Astrocyte of the spinal cord (primary cell): ENCODE data around the gene CFAP210.

ENCODE experiments used
- DNase-seq: peaks from one replicate; pipeline ENCODE4 v3.0.0; 2011; ENCODE audit warnings: low read depth, low spot score
- H3K4me3 ChIP-seq: 2 replicates; pipeline ENCODE4 v1.5.1; 2011; ENCODE audit warnings: low read depth, mild to moderate bottlenecking, low read length, moderate library complexity
- in situ Hi-C: cut with HindIII; loops from 2 replicates; pipeline ENCODE4 v1.10.0; 2017; ENCODE audit warnings: low sequenced_read_pairs
- TF ChIP-seq, protein P1 (sequence below): IDR thresholded peaks from 2 replicates; pipeline ENCODE4 v1.5.1; 2012; ENCODE audit warnings: low read depth, mild to moderate bottlenecking, low read length, inconsistent platforms

CFAP210 gene

DNA sequence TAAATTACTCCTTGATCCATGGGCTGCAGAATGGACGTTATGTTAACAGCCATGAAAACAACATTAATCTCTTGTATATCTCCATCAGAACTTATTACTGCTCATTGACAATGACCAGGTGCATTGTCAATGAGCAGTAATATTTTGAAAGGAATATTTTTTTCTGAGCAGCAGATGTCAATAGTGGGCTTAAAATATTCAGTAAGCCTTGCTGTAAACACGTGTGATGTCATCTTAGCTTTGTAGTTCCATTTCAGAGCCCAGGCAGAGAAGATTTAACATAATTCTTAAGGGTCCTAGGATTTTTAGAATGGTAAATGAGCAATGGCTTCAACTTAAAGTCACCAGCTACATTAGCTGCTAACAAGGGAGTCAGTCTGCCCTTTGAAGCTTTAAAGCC lies 26.6 kb downstream of the CFAP210 start:
- H3K4me3 ChIP-seq = no peak overlapping the region
- in situ Hi-C loops = no loop called here
- DNase-seq = no peak
- TF ChIP-seq, protein P1, sequence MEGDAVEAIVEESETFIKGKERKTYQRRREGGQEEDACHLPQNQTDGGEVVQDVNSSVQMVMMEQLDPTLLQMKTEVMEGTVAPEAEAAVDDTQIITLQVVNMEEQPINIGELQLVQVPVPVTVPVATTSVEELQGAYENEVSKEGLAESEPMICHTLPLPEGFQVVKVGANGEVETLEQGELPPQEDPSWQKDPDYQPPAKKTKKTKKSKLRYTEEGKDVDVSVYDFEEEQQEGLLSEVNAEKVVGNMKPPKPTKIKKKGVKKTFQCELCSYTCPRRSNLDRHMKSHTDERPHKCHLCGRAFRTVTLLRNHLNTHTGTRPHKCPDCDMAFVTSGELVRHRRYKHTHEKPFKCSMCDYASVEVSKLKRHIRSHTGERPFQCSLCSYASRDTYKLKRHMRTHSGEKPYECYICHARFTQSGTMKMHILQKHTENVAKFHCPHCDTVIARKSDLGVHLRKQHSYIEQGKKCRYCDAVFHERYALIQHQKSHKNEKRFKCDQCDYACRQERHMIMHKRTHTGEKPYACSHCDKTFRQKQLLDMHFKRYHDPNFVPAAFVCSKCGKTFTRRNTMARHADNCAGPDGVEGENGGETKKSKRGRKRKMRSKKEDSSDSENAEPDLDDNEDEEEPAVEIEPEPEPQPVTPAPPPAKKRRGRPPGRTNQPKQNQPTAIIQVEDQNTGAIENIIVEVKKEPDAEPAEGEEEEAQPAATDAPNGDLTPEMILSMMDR = no peak

GRCh38 chr2:169664978-169665930 lies 29.0 kb downstream of the CFAP210 start:
- TF ChIP-seq, protein P1 = no peak
- no peak for DNase-seq
- H3K4me3 ChIP-seq = no peak overlapping the region
- in situ Hi-C loops = no loop called here

DNA sequence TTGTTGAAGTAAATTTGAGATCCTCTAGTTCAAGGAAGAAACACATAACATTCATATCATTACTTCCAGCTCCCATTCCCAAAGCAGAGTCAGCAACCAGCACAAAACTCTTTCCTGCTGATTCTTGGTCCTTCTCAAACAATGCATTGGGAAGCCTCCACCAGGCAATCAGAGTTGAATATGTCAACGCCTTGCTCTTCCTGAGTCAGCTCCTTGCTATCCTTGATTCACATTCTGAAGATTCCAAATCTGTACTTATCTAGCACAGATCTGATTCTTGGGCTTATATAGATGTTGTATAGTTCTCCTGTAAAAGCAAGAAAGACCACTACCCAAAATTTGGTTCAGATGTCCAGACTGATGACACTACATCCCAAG lies 29.6 kb downstream of the CFAP210 start:
- in situ Hi-C loops = no loop called here
- TF ChIP-seq, protein P1 = no peak
- no peak for DNase-seq
- no peak overlapping the region for H3K4me3 ChIP-seq

- in situ Hi-C loops = no loop called here
- TF ChIP-seq, protein P1 = no peak
- no peak overlapping the region for H3K4me3 ChIP-seq
- DNase-seq = no peak
Measured at GRCh38 chr2:169663247-169663646, 31.0 kb downstream of the CFAP210 start.

- TF ChIP-seq, protein P1 = no peak
- no peak for DNase-seq
- no peak overlapping the region for H3K4me3 ChIP-seq
- in situ Hi-C loops = no loop called here
Measured at GRCh38 chr2:169662744-169663143, 31.5 kb downstream of the CFAP210 start.

- DNase-seq = no peak
- in situ Hi-C loops = no loop called here
- TF ChIP-seq, protein P1 = no peak
- H3K4me3 ChIP-seq = no peak overlapping the region
Measured at GRCh38 chr2:169661265-169661664, 32.9 kb downstream of the CFAP210 start.
